HS-5 (cell line): ENCODE measurements around the gene PDE8B.
"Not testable (repeated sequence)": the region's sequence is repeated elsewhere in the genome, so short reads cannot be mapped to it uniquely, and the experiment has no call there.

Source experiments
- DNase-seq: peaks from one replicate; pipeline ENCODE4 v3.0.0-alpha.2; 2012; ENCODE audit warnings: low read depth

Gene PDE8B

GRCh38 chr5:77358255-77359205, 148.1 kb downstream of the PDE8B start:
- peak; percentile 29 for DNase-seq

DNA sequence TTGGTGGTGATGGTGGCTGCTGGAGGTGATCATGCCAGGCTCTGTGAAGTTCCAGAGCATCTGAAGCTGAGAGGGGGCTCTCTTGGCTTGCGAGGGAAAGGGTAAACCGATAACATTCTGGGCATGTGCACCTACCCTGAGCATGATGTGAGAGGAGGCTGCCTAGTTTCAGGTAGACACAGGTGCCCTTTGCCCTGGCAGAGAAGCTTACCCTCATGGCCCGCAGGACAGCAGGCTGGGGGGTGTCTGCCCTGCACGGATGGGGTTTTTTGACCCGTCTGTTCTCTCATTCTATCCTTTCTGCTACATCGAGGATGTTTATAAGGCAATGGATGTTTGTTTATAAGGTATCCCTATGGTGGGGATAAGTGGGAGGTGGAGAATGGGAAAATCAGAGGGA, 148.8 kb downstream of the PDE8B start:
- DNase-seq: no peak

DNA sequence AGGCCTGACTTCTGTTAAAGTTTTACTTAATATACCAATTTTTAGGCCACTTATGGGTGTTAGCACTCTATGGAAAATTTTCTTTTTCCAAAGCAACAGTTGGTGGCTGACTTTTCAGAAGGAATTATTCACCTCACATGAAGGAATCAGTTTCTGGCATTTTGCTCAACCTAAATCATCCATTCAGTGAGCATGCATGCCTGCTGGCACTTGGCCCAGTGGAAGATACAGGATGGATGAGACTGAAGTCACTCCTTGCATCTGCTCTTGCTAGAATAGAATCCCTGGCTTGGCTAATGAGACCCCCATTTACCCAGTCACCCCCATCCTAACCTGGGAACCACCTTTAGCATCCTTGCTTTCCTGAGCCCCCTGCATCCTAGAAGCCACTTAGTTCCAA, 149.9 kb downstream of the PDE8B start:
- DNase-seq: no peak

GRCh38 chr5:77360973-77361372, 150.5 kb downstream of the PDE8B start:
- no peak for DNase-seq

GRCh38 chr5:77366717-77367500, 156.4 kb downstream of the PDE8B start:
- DNase-seq: no peak

DNA sequence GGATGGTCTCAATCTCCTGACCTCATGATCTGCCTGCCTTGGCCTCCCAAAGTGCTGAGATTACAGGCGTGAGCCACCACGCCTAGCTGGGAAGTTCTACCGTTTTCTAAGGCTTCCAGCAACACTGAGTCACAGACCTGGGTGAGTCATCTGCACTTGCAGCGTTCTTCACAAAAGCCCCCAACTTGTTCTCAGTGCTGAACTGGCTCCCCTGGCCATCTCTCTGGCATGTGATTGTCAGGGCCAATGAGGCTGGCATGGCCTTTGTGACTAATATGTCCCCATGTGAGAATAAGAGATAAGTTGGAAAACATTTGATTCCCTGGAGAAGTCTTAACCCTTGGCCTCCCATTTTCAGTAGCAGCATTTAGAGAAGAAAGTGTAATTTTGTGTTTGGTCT, 157.3 kb downstream of the PDE8B start:
- no peak for DNase-seq

- DNase-seq: no peak
Measured at GRCh38 chr5:77368367-77368766, 157.9 kb downstream of the PDE8B start.

DNA sequence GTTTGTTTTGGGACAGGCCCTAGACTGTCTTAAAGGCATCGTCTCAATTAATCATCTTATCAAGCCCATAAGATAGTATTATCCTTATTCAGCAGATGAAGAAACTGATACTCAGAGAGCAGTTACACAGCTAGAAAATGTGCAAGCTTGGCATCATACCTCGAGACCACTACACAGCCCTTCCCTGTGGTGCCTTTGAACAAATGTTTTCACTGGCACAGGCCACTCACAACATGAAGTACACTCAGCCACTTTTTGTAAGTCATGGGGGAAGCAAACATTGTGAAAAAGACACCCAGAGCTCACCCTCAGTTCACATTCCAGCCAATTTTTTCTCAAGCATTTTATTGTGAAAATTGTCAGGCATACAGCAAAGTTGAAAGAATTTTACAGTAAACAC, 159.1 kb downstream of the PDE8B start:
- DNase-seq: no peak

DNA sequence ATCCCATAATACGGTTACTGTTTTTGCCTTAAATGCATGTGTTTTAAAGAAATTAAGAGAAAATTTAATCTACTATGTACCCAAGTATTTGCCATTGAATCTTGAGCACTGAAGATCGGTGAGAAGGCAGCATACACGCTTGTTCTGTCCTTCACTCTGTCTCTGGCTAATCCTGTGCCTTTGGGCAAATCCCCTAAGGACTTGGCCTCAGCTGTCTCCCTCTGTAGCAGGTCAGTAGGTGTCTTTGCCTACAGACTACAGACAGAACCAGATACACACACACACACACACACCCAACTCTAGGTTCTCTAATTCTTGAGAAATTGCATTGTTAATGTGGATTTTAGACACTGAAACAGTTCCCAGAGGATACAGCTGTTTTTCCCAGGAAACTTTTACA, 164.2 kb downstream of the PDE8B start:
- no peak for DNase-seq

GRCh38 chr5:77376609-77377300, 166.3 kb downstream of the PDE8B start:
- no peak for DNase-seq

DNA sequence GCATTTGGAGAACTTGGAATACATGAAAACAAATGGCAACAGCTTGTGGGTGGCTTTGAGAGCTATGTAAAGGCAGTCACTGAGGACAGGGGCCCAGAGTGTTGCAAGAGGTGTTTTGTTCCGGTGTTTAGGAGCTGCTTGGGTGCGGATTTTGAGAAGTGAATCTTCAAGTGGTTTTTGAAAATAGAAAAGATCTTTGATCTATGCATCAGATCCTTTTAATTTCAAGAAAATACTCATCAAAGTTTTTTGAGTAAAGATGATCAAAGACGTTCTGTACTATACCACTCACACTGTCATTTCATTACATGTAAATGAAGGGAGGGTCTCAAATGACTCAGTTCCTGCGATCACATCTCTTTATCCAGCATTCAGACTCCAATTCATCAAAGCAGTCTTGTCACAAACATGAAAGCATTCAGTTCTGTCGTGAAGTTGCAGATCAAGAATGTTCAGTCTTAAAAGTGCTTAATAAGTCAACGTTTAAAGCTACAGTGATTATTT, 169.1 kb downstream of the PDE8B start:
- DNase-seq: no peak

DNA sequence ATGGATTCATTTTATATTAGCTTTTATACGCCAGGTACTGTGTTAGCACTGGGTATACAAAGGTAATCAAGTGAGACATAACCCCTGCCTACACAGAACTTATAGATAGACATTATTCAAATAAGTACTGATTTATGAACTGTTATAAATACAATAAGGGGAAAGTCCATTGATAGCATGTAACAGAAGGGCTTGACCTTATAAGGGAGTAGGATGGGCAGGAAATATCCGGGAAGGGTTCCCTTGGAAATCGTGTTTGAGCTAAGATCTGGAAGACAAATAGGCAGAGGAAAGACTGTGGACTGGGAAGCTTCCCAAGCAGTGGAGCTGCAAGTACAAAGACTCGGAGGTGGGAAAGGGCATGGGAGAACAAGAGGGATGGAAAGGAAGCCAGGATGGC, 170.2 kb downstream of the PDE8B start:
- DNase-seq: no peak

DNA sequence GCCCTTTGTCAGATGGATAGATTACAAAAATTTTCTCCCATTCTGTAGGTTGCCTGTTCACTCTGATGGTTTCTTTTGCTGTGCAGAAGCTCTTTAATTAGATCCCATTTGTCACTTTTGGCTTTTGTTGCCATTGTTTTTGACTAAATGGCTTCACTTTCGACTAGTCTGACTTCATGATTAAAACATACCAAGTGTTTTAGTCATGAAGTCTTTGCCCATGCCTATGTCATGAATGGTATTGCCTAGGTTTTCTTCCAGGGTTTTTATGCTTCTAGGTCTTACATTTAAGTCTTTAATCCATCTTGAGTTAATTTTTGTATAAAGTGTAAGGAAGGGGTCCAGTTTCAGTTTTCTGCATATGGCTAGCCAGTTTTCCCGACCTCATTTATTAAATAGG, 172.9 kb downstream of the PDE8B start:
- not testable (repeated sequence) for DNase-seq

DNA sequence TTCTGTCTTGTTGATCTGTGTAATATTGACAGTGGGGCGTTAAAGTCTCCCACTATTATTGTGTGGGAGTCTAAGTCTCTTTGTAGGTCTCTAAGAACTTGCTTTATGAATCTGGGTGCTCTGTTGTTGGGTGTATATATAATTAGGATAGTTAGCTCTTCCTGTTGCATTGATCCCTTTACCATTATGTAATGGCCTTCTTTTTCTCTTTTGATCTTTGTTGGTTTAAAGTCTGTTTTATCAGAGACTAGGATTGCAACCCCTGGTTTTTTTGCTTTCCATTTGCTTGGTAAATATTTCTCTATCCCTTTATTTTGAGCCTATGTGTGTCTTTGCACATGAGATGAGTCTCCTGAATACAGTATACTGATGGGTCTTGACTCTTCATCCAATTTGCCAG, 175.9 kb downstream of the PDE8B start:
- not testable (repeated sequence) for DNase-seq

GRCh38 chr5:77389746-77390145, 179.3 kb downstream of the PDE8B start:
- DNase-seq: no peak

DNA sequence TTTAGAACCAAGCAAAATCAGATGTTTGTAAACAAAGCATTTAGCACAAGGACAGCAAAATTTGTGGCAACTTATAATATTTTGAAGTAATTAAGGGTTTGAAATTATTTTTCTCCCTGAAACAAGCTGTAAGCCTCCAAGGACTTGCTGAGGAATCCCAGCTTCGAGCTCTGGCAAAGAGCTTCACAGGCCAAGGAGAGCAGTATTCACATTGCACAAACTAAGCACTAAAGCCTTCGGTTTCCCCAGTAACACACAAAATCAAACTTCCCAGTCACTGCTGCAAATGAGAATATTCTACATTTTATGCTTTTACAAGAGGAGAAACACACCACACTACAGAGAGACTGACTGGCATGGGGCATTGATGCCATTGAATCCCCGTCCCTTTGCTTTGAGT, 179.7 kb downstream of the PDE8B start:
- no peak for DNase-seq

DNA sequence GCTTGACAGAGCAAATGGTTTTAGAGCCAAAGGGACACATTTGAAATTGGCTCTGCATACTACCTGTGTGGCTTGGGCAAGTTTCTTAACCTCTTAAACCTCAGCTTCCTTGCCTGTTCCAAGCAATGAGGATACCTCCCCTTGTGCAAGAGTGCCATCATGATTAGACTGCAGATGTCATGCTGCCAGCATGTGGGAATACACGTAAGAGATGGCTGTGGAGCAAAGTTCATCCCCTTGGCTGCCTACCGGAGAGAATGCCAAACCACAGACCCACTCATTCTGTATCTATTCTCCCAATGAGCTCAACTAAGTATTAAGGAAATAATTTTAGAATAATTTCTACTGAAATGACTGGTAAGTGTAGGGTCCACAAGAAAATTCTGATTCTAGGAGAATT, 180.3 kb downstream of the PDE8B start:
- DNase-seq: peak; percentile 47

DNA sequence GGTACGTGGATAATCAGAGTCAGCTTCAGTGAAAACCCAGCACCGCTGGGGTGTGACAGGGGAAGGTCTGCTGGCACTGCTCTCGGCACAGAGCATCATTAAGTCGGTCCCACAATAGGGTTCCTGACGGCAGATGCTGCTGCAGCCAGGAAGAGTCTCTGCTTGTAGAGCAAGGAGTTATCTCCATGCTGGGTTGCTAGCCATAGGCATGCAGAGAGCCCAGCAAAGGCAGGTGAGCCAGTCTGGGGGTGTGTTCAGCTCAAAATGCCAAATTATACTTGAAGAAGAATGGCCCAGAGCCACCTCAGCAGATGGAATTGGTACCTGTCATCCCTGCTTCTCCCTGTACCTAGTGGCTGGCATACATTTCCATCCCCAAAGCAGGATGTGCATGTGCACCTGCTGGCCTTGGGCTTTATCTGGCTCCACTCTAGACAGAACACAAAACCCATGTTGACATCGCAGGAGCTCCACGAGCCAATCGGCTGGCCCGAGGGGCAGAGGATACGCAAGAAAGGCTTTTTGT, 180.8 kb downstream of the PDE8B start:
- no peak for DNase-seq

- DNase-seq: no peak
Measured at GRCh38 chr5:77394064-77394715, 183.7 kb downstream of the PDE8B start.

- DNase-seq: no peak
Measured at GRCh38 chr5:77396017-77396416, 185.5 kb downstream of the PDE8B start.

- no peak for DNase-seq
Measured at GRCh38 chr5:77397686-77398292, 187.3 kb downstream of the PDE8B start.
